Posterior cingulate gyrus (tissue), 11 donors: ENCODE measurements around the gene ZNF496.
A peak's percentile ranks its signal among the peaks of the same experiment; 100 is the strongest.
"Not testable (repeated sequence)": the region's sequence is repeated elsewhere in the genome, so short reads cannot be mapped to it uniquely, and the experiment has no call there.

Experiments
- DNase-seq, 10 donors: peaks; one replicate each; pipeline versions ENCODE4 v3.0.0 to v3.0.0-alpha.2; 2020 to 2021; ENCODE audit warnings: mixed read lengths in 3 of 10
- intact Hi-C: fragments of 100-400 bp; cut with DNase I; formaldehyde crosslinking; loops from one replicate; pipeline ENCODE4 v1.15.1; 2023

ZNF496 gene

GRCh38 chr1:247360116-247360898, 28.6 kb upstream of the ZNF496 start:
- intact Hi-C loops, result no loop called here
- no peak for DNase-seq

DNA sequence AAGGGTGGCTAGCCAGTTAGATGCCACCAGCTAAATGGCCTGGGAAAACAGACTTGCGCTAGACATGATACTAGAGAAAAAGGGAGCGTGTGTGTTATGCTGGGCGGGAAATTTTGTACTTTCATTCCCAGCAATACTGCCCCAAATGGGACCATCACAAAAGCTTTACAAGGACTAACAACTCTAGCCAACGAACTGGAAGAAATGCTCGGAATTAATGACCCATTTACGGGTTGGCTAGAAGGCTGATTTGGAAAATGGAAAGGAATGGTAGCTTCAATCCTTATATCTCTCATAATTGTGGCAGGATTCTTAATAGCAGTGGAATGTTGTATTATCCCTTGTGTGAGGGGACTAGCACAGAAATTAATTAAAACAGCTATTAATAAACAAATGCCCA, 27.9 kb upstream of the ZNF496 start:
- DNase-seq, result no peak
- intact Hi-C loops, result no loop called here

DNA sequence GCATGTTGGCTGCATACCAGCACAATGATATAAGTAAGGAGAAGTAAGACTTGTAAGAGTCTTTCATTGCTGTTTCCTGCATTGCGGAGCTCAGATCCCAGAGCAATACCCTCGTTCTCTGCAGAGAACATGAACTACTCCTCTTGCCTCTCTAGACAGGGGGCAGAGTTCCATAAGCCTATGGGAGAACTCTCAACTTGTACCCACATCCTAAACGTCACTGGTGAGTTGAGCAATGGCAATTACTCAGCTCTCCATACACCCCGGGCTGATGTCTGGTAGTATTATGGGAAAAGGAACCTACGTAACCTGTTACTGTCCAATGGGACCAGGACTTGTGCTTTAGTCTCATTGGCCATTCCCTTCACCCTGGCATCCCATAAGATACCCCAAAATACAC, 27.3 kb upstream of the ZNF496 start:
- intact Hi-C loops, result no loop called here
- no peak for DNase-seq

GRCh38 chr1:247357781-247358211, 26.1 kb upstream of the ZNF496 start:
- intact Hi-C loops, result no loop called here
- DNase-seq, result peak in 1 of 10 donors; percentile 12

GRCh38 chr1:247357052-247357780, 25.5 kb upstream of the ZNF496 start:
- intact Hi-C loops, result no loop called here
- peak in 1 of 10 donors; percentile 20 for DNase-seq

GRCh38 chr1:247355160-247355559, 23.5 kb upstream of the ZNF496 start:
- intact Hi-C loops, DNase-seq: not testable (repeated sequence)

DNA sequence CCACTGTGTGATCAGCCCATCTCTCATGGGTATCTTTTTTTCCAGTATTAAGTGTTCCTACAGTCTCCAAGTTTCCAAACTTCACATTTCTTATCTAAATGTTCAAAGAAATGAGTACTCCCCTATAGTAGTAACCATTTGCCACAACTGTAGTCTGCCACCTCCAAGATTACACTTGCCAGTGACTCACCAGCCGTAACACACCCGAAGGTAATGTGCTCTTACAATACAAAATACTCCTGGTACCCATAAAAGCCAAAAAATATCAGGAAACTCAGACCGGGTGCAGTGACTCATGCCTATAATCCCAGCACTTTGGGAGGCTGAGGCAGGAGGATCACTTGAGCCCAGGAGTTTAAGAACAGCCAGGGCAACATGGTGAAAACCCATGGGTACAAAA, 20.5 kb upstream of the ZNF496 start:
- intact Hi-C loops, result no loop called here
- DNase-seq, result peak in 1 of 10 donors; percentile 4

GRCh38 chr1:247350587-247350986, 18.9 kb upstream of the ZNF496 start:
- intact Hi-C loops, result no loop called here
- peak in 1 of 10 donors; percentile 12 for DNase-seq

- intact Hi-C loops, result no loop called here
- DNase-seq, result peak in 5 of 10 donors; percentile 39 to 88 (median 81)
Measured at GRCh38 chr1:247347477-247348222, 16.0 kb upstream of the ZNF496 start.

DNA sequence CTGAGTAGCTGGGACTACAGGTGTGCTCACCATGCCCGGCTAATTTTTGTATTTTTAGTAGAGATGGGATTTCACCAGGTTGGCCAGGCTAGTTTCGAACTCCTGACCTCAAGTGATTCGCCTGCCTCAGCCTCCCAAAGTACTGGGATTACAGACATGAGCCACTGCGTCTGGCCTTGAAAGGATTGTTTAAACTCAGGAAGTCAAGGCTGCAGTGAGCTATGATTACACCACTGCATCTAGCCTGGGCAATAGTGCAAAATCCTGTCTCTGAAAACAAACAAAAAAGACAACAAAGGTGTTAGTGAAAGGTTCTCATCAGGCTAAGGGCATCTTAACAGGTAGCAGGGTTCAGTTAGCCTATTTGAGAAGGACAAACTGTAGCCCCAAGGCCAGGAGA, 14.2 kb upstream of the ZNF496 start:
- intact Hi-C loops, result no loop called here
- DNase-seq, result no peak

DNA sequence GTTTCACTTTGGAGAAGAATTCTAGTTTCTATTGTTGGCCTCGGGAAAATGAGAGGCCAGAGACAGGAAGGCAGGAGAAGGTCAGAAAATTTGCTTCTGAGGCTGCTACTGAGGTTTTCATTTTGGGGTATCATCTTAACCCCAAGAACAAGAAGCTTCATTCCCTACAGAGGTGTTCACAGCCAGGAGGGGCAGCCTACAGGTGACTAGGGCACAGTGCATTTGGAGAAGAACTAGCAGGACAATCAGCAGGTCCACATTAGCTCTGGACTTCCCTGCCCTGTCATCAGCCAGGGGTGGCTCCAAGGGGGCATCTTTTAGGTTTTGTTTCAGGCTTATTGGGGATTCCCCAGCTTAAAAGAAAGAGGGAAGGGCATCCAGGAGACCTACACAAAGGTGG, 12.1 kb upstream of the ZNF496 start:
- peak in 2 of 10 donors; percentile 3 to 6 for DNase-seq
- intact Hi-C loops, result no loop called here

- DNase-seq, result no peak
- intact Hi-C loops, result loop anchor here (10.0 kb wide), 1 partner anchor 234 kb away; the partner anchor contains the start of gene ZNF669
Measured at GRCh38 chr1:247338723-247339275, 7.1 kb upstream of the ZNF496 start.

- intact Hi-C loops, result loop anchor here (10.0 kb wide), 1 partner anchor 233 kb away; the partner anchor contains the start of gene ZNF669
- no peak for DNase-seq
Measured at GRCh38 chr1:247337961-247338360, 6.3 kb upstream of the ZNF496 start.

DNA sequence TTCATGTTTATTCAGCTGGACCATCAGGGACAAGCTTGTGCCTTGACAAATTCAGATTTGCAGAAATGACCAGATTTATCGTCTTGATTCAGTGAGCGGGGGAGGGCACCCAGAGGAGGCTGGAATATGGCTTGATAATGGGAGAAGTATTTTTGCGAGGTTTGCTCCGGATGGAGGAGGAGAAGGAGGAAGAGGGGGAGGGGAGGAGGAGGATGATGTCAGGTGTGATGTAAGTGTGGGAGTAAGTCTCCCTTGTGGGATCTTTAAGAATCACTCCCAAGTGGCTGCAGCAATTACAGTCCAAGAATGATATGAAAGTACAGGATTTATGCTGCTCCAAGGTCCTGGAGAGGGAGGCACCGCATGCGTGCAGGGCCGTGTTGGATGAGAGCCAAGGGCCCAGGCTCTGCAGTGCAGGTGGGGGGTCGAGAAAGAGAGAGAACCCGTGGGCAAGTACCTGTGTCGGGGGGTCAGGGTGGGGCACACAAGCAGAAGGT, 5.6 kb upstream of the ZNF496 start:
- intact Hi-C loops, result loop anchor here (10.0 kb wide), 1 partner anchor 232 kb away; the partner anchor contains the start of gene ZNF669
- DNase-seq, result no peak

GRCh38 chr1:247336390-247336789, 4.7 kb upstream of the ZNF496 start:
- intact Hi-C loops, result loop anchor here (10.0 kb wide), 1 partner anchor 232 kb away; the partner anchor contains the start of gene ZNF669
- DNase-seq, result no peak

- DNase-seq, result peak in 5 of 10 donors; percentile 34 to 92 (median 57)
- intact Hi-C loops, result loop anchor here (10.0 kb wide), 1 partner anchor 231 kb away; the partner anchor contains the start of gene ZNF669
Measured at GRCh38 chr1:247335882-247336281, 4.2 kb upstream of the ZNF496 start.

- intact Hi-C loops, result loop anchor here (10.0 kb wide), 1 partner anchor 230 kb away; the partner anchor contains the start of gene ZNF669
Measured at GRCh38 chr1:247334378-247335133, 2.9 kb upstream of the ZNF496 start.

DNA sequence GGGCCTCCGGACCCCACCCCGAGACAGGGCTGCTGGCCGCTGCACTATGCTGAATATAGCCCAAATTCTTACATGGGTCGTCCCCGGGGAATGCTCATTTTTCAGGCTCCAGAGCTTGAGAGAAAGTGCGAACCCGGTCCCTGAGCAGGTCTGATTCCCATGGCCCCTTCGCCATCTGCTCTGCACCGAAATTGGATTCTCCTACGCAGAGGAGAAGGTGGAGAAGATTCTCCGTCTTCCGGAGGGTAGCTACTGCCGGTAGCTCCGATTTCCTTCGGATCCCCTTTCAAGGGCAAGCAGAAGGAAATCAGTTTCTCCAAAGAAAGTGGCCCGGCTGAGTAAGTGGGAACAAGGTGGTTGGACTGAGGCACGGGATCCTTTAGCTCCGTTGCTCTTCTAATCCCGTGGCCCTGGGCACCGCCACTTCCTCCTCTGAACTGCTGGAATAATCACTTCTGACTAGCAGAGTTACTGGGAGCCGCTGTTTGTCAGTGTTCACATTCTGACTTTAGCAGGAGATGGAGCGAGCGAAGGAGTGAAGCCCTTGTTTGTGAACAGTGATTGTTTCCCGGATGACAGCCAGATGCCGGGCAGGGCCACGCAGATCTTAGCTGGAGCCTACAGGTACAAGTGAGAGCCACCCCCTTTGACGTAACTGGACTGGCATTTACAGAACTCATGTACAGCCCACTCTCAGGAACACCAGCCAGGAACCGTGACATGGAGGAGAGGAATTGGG, 1.1 kb upstream of the ZNF496 start:
- DNase-seq, result peak in 7 of 10 donors; percentile 19 to 88 (median 33)
- intact Hi-C loops, result loop anchor here (10.0 kb wide), 1 partner anchor 228 kb away; the partner anchor contains the start of gene ZNF669

More at GRCh38 chr1:247334378-247335133, 2.9 kb upstream of the ZNF496 start:
- no peak for DNase-seq
